ENCODE measurements around the gene C4orf46. TPM values are rescaled to one million over a fixed set of nuclear protein-coding genes. Genes with fewer than 3 reads are reported as not detected.

C4orf46 gene
- total RNA-seq, 1 experiment from 2014 or later = 20.4 TPM

DNA sequence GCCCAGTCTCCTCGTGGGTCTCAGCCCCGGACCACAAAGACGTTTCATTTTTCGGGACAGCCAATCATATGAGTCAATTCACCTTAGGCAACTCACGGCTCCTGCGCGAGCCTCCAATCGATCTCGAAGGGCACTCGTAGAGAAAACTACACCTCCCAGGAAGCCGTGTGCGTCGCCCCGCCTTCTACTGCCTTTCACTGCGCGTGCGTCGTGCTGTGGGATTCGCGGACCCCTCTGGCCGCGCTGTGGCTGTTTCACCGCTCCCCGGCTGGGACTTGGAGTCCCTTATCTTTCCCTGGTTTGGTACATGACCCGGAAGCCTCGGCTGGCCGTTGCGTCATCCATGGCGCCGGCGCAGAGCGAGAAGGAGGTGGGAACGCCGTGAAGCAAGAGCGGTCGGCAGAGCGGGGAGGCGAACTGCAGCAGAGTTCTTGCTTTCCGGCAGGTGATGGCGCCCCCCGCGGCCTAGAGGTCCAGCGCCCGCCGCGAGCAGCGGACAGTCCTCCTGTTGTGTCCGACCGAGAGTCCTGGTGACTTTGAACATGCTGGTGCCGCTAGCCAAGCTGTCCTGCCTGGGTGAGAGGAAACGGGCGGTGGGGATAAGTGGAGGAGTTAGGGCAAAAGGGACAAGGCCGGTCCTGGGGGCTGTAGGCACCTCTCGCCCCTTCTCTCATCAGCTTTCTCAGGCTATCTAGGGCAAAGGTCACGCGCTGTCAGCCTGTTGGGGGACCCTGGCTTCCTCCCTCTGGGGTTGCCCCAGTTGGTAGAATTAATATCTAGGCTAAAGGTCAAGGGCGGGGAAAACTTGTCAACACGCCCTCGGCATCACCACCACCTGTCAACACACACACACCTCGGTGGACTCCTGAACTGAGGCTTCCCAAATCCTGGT lies 474 bp upstream of the C4orf46 start, which contains the start of gene ETFDH (continued):
- TF ChIP-seq, protein P1, sequence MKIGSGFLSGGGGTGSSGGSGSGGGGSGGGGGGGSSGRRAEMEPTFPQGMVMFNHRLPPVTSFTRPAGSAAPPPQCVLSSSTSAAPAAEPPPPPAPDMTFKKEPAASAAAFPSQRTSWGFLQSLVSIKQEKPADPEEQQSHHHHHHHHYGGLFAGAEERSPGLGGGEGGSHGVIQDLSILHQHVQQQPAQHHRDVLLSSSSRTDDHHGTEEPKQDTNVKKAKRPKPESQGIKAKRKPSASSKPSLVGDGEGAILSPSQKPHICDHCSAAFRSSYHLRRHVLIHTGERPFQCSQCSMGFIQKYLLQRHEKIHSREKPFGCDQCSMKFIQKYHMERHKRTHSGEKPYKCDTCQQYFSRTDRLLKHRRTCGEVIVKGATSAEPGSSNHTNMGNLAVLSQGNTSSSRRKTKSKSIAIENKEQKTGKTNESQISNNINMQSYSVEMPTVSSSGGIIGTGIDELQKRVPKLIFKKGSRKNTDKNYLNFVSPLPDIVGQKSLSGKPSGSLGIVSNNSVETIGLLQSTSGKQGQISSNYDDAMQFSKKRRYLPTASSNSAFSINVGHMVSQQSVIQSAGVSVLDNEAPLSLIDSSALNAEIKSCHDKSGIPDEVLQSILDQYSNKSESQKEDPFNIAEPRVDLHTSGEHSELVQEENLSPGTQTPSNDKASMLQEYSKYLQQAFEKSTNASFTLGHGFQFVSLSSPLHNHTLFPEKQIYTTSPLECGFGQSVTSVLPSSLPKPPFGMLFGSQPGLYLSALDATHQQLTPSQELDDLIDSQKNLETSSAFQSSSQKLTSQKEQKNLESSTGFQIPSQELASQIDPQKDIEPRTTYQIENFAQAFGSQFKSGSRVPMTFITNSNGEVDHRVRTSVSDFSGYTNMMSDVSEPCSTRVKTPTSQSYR (CRISPR knock-in tag; IDR thresholded peaks at IDR 0.05) = no peak
- no peak for TF ChIP-seq KAT7 (CRISPR knock-in tag; IDR thresholded peaks at IDR 0.05; ENCODE audit: borderline replicate concordance)
- TF ChIP-seq, protein P2, sequence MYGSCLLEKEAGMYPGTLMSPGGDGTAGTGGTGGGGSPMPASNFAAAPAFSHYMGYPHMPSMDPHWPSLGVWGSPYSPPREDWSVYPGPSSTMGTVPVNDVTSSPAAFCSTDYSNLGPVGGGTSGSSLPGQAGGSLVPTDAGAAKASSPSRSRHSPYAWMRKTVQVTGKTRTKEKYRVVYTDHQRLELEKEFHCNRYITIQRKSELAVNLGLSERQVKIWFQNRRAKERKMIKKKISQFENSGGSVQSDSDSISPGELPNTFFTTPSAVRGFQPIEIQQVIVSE (CRISPR knock-in tag; IDR thresholded peaks at IDR 0.05; ENCODE audit: borderline replicate concordance) = no peak
- TF ChIP-seq SOX15 (CRISPR knock-in tag; IDR thresholded peaks at IDR 0.05) = no peak
- no peak for TF ChIP-seq NR1H2 (CRISPR knock-in tag; IDR thresholded peaks at IDR 0.05)

DNA sequence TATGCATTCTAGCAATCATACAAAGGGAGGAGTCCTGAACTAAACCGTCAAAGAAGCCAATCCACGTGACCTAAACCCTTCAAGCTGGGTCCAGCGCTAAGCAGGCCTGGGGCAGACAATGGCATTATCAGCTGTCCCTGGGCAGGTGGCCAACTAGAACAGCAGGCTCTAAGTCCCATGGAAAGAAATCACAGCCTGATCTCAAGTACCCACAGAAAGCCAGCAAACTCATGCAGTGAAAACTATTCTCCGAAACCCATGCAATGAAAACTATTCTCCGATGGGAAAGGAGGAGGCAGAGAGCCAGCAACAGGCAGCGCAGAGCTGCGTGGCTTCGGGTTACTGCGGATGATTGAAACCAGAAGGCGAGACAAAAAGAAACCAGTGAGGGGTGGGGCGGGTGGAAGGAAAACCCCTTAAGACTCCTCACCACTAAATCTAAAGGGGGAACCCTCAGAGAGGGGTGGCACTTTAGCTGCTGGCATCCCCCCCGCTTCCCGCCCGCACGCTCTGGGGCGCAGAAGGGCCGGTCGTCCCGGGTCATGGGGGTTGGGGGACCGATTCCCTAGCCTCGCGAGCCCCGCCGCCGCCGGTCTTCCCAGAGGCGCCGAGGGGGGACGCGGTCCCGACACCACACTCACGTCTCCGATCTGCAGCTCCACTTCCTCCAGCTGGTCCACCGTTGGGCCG lies 567 bp downstream of the C4orf46 start:
- H3K4me1 Mint-ChIP-seq = peaks cover 13% of the 10 kb centered on the region
- peak overlapping the region; percentile 98 for H3K4me3 Mint-ChIP-seq
- peak overlapping the region; percentile 98 for H3K27ac Mint-ChIP-seq
- POLR2A ChIA-PET = interaction anchor here (0.5 kb wide), 1 partner anchor 431 kb away, joined by 4 read pairs; no protein-coding TSS in a partner anchor
- DNase-seq (ENCODE audit: low spot score) (peak; percentile 36), ATAC-seq (peak; percentile 8)
- CTCF ChIA-PET = interaction anchor here (0.7 kb wide), 1 partner anchor 175 kb away, joined by 3 read pairs; no protein-coding TSS in a partner anchor
- TF ChIP-seq, protein P3, sequence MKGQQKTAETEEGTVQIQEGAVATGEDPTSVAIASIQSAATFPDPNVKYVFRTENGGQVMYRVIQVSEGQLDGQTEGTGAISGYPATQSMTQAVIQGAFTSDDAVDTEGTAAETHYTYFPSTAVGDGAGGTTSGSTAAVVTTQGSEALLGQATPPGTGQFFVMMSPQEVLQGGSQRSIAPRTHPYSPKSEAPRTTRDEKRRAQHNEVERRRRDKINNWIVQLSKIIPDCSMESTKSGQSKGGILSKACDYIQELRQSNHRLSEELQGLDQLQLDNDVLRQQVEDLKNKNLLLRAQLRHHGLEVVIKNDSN (CRISPR knock-in tag; IDR thresholded peaks at IDR 0.05) = peak; percentile 78
- TF ChIP-seq HMGA2 (CRISPR knock-in tag; IDR thresholded peaks at IDR 0.05) = no peak
- 0 out of 2 replicates have a peak, but pooled peaks have one; percentile 21 for TF ChIP-seq FOXP1 (CRISPR knock-in tag; IDR thresholded peaks at IDR 0.05; ENCODE audit: borderline replicate concordance)
- TF ChIP-seq, protein P1 (CRISPR knock-in tag; IDR thresholded peaks at IDR 0.05) = no peak
- TF ChIP-seq, protein P4, sequence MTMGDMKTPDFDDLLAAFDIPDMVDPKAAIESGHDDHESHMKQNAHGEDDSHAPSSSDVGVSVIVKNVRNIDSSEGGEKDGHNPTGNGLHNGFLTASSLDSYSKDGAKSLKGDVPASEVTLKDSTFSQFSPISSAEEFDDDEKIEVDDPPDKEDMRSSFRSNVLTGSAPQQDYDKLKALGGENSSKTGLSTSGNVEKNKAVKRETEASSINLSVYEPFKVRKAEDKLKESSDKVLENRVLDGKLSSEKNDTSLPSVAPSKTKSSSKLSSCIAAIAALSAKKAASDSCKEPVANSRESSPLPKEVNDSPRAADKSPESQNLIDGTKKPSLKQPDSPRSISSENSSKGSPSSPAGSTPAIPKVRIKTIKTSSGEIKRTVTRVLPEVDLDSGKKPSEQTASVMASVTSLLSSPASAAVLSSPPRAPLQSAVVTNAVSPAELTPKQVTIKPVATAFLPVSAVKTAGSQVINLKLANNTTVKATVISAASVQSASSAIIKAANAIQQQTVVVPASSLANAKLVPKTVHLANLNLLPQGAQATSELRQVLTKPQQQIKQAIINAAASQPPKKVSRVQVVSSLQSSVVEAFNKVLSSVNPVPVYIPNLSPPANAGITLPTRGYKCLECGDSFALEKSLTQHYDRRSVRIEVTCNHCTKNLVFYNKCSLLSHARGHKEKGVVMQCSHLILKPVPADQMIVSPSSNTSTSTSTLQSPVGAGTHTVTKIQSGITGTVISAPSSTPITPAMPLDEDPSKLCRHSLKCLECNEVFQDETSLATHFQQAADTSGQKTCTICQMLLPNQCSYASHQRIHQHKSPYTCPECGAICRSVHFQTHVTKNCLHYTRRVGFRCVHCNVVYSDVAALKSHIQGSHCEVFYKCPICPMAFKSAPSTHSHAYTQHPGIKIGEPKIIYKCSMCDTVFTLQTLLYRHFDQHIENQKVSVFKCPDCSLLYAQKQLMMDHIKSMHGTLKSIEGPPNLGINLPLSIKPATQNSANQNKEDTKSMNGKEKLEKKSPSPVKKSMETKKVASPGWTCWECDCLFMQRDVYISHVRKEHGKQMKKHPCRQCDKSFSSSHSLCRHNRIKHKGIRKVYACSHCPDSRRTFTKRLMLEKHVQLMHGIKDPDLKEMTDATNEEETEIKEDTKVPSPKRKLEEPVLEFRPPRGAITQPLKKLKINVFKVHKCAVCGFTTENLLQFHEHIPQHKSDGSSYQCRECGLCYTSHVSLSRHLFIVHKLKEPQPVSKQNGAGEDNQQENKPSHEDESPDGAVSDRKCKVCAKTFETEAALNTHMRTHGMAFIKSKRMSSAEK (CRISPR knock-in tag; IDR thresholded peaks at IDR 0.05; ENCODE audit: borderline replicate concordance) = no peak
- TF ChIP-seq, protein P5, sequence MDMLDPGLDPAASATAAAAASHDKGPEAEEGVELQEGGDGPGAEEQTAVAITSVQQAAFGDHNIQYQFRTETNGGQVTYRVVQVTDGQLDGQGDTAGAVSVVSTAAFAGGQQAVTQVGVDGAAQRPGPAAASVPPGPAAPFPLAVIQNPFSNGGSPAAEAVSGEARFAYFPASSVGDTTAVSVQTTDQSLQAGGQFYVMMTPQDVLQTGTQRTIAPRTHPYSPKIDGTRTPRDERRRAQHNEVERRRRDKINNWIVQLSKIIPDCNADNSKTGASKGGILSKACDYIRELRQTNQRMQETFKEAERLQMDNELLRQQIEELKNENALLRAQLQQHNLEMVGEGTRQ (CRISPR knock-in tag; IDR thresholded peaks at IDR 0.05) = peak; percentile 81
- TF ChIP-seq, protein P6, sequence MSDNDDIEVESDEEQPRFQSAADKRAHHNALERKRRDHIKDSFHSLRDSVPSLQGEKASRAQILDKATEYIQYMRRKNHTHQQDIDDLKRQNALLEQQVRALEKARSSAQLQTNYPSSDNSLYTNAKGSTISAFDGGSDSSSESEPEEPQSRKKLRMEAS (CRISPR knock-in tag; IDR thresholded peaks at IDR 0.05) = peak; percentile 17; the same call in 1 of the 2 replicates
- TF ChIP-seq ZNF219 (CRISPR knock-in tag; IDR thresholded peaks at IDR 0.05; ENCODE audit: borderline replicate concordance) = no peak
- TF ChIP-seq TCF7 (CRISPR knock-in tag; IDR thresholded peaks at IDR 0.05; ENCODE audit: low read depth) = no peak
- TF ChIP-seq NR1H2 (CRISPR knock-in tag; IDR thresholded peaks at IDR 0.05) = no peak
- H3K36me3 Mint-ChIP-seq = peaks cover 10% of the 10 kb centered on the region
- H3K9me3 Mint-ChIP-seq = no peaks in the 10 kb centered on the region
- H3K27me3 Mint-ChIP-seq (ENCODE audit: low read depth) = no peaks in the 10 kb centered on the region

Measured in WTC11 (cell line).